ENCODE results near the gene MIER2.
"Not testable (repeated sequence)": the region's sequence is repeated elsewhere in the genome, so short reads cannot be mapped to it uniquely, and the experiment has no call there.

Gene MIER2, protein sequence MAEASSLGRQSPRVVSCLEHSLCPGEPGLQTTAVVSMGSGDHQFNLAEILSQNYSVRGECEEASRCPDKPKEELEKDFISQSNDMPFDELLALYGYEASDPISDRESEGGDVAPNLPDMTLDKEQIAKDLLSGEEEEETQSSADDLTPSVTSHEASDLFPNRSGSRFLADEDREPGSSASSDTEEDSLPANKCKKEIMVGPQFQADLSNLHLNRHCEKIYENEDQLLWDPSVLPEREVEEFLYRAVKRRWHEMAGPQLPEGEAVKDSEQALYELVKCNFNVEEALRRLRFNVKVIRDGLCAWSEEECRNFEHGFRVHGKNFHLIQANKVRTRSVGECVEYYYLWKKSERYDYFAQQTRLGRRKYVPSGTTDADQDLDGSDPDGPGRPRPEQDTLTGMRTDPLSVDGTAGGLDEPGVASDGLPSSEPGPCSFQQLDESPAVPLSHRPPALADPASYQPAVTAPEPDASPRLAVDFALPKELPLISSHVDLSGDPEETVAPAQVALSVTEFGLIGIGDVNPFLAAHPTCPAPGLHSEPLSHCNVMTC

DNA sequence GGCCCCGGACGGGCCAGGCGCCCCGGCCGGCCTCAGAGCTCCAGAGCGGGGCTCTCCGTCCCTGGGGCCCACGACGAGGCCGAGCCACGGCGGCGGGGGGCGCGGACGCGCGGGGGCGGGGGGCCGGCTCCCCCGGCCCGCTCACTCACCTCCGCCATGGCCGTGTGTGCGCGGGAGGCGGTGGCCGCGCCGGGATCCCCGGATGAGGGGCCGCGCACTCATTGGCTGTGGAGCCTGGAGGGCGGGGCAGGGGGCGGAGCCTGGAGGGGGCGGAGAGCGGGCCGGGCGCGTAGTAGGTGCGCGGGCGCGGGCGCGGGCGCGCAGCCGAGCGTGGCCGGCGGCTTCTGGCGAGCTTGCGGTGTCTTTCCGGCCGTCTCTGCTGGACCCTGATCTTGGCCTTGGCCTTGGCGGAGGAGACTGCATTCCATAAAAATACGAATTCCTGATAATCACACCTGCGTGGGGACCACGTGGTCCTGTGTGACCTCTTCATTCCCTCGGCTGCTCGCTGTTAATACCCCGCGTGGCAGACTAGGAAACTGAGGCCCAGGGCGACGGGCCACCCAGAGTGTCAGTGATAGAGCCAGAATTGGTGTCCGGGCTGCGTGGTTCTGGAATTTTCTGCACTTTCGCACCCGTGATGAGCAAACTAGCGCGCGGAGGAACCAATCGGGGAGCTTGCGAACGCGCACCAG lies at the start of gene MIER2:
Gene MIER2, minus strand, starts transcription at position 172 of the 695 bp plus-strand sequence. Its CDS starts 14 bp downstream, at position 158.
- H2AFZ ChIP-seq (ENCODE audit: low read length, unreplicated experiment) = peak within 1 kb of the TSS; percentile 75
- peak within 1 kb of the TSS; percentile 68 for H3K27ac ChIP-seq (ENCODE audit: low read depth, low read length)
- H3K27me3 ChIP-seq (ENCODE audit: insufficient read depth, low read length) = no peaks in the 10 kb centered on the region
- peaks cover 3% of the 10 kb centered on the region for H3K36me3 ChIP-seq (ENCODE audit: insufficient read depth, low read length)
- peaks cover 13% of the 10 kb centered on the region for H3K4me1 ChIP-seq (ENCODE audit: control insufficient read depth, insufficient read depth, low read length, unreplicated experiment)
- peaks cover 44% of the 10 kb centered on the region for H3K79me2 ChIP-seq (ENCODE audit: control insufficient read depth, insufficient read depth, low read length, unreplicated experiment)
- H3K4me3 ChIP-seq (ENCODE audit: low read depth, low read length) = peak within 1 kb of the TSS; percentile 87

GRCh38 chr19:393560-393959 lies 49.0 kb upstream of the MIER2 start:
- not testable (repeated sequence) for H3K36me3 ChIP-seq (ENCODE audit: insufficient read depth, low read length); H2AFZ ChIP-seq (ENCODE audit: low read length, unreplicated experiment); H3K27me3 ChIP-seq (ENCODE audit: insufficient read depth, low read length); H3K4me1 ChIP-seq (ENCODE audit: control insufficient read depth, insufficient read depth, low read length, unreplicated experiment); H3K79me2 ChIP-seq (ENCODE audit: control insufficient read depth, insufficient read depth, low read length, unreplicated experiment); H3K4me3 ChIP-seq (ENCODE audit: low read depth, low read length); H3K27ac ChIP-seq (ENCODE audit: low read depth, low read length)

- Histone ChIP-seq H3K27me3 (ENCODE audit: insufficient read depth, low read length) (no peaks in the 10 kb centered on the region), H3K4me3 (ENCODE audit: low read depth, low read length) (no peak overlapping the region), H3K79me2 (ENCODE audit: control insufficient read depth, insufficient read depth, low read length, unreplicated experiment) (no peaks in the 10 kb centered on the region), H3K36me3 (ENCODE audit: insufficient read depth, low read length) (no peaks in the 10 kb centered on the region), H3K4me1 (ENCODE audit: control insufficient read depth, insufficient read depth, low read length, unreplicated experiment) (no peaks in the 10 kb centered on the region), H2AFZ (ENCODE audit: low read length, unreplicated experiment) (no peak overlapping the region), H3K27ac (ENCODE audit: low read depth, low read length) (no peak overlapping the region)
Observed at GRCh38 chr19:392375-392970, 47.9 kb upstream of the MIER2 start.

DNA sequence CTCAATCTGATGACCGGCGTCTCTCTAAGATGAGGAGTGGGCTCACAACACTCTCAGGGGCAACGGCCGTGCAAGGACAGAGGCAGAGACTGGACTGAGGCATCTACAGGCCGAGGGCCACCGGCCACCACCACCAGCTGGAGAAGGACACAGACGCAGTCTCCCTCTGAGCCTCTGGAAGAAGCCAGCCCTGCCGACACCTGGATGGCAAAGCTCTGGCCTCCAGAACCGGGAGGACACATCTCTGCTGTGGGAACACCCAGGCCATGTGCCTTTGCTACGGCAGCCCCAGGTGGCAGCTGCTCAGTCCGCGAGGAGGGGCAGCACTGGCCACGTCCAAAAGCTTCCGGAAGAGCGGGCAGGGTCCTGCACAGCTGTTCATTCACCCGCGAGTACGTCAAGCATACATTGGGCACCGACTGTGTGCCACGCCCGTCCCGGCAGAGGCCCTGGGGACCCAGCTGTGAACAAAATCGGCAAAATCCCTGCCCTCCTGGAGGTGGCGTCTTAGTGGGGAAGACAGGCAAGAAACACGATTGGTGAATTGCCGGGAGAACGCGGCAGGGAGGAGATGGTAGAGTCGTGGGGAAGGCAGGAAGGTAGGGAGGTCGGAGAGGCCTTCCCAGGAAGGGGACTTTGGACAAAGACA lies 47.3 kb upstream of the MIER2 start:
- no peaks in the 10 kb centered on the region for H3K36me3 ChIP-seq (ENCODE audit: insufficient read depth, low read length)
- H3K4me3 ChIP-seq (ENCODE audit: low read depth, low read length) = no peak overlapping the region
- H3K27me3 ChIP-seq (ENCODE audit: insufficient read depth, low read length) = no peaks in the 10 kb centered on the region
- H3K27ac ChIP-seq (ENCODE audit: low read depth, low read length) = no peak overlapping the region
- H3K79me2 ChIP-seq (ENCODE audit: control insufficient read depth, insufficient read depth, low read length, unreplicated experiment) = no peaks in the 10 kb centered on the region
- no peaks in the 10 kb centered on the region for H3K4me1 ChIP-seq (ENCODE audit: control insufficient read depth, insufficient read depth, low read length, unreplicated experiment)
- no peak overlapping the region for H2AFZ ChIP-seq (ENCODE audit: low read length, unreplicated experiment)

DNA sequence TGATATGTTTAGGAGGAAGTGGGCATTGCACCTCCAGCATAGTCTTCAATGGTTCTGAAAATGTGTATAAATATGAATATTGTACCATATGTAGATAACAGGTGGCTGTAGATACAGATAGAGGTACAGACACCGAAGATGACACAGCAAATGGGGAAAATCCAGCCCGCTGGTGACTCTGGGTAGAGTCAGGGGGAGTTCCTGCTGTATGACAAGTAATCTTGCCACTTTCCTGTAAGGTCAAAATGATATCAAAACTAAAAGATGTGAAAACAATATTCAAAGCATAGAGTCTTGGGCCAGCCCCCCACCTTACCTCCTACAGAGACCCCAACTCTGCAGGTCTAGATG lies 46.6 kb upstream of the MIER2 start:
- H3K36me3 ChIP-seq (ENCODE audit: insufficient read depth, low read length) = no peaks in the 10 kb centered on the region
- no peaks in the 10 kb centered on the region for H3K4me1 ChIP-seq (ENCODE audit: control insufficient read depth, insufficient read depth, low read length, unreplicated experiment)
- H3K79me2 ChIP-seq (ENCODE audit: control insufficient read depth, insufficient read depth, low read length, unreplicated experiment) = no peaks in the 10 kb centered on the region
- no peak overlapping the region for H3K4me3 ChIP-seq (ENCODE audit: low read depth, low read length)
- no peak overlapping the region for H2AFZ ChIP-seq (ENCODE audit: low read length, unreplicated experiment)
- no peaks in the 10 kb centered on the region for H3K27me3 ChIP-seq (ENCODE audit: insufficient read depth, low read length)
- no peak overlapping the region for H3K27ac ChIP-seq (ENCODE audit: low read depth, low read length)

DNA sequence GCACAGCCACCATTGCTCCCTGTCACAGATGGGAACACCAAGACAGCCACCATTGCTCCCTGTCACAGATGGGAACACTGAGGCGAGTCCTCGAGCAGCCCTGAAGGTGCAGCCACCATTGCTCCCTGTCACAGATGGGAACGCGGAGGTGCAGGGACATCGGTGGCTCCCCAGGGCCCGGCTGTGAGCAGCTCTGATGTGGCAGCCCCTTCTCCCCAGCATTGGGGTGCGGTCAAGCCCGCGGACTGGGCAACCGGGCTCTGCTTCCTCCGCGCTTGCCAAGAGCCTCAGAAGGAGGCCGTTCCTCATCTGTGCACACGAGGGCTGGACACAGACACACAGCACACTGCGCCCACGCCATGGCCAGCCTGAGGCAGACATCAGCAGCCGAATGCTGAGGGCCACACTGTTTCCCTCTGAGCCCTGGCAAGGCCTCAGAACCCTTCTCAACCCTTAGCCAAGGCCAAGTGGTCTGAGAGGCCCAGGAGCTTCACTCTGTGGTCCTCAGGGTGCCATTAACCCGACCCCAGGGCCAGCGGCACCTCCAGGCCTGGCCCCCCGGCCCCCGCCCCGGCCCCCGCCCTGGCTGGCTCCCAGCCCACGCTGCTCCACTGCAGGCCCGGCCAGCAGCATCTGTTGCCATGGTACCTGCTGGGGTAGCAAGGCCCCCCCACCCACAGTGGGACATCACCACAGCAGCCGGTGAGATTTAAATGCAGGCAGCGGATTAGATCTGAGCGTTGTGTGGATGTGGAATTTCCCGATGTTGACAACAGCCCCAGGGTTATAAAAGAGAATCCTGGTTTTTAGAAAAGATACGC lies 46.0 kb upstream of the MIER2 start:
- H2AFZ ChIP-seq (ENCODE audit: low read length, unreplicated experiment) = no peak overlapping the region
- no peaks in the 10 kb centered on the region for H3K36me3 ChIP-seq (ENCODE audit: insufficient read depth, low read length)
- no peaks in the 10 kb centered on the region for H3K4me1 ChIP-seq (ENCODE audit: control insufficient read depth, insufficient read depth, low read length, unreplicated experiment)
- H3K27ac ChIP-seq (ENCODE audit: low read depth, low read length) = no peak overlapping the region
- H3K4me3 ChIP-seq (ENCODE audit: low read depth, low read length) = no peak overlapping the region
- no peaks in the 10 kb centered on the region for H3K79me2 ChIP-seq (ENCODE audit: control insufficient read depth, insufficient read depth, low read length, unreplicated experiment)
- H3K27me3 ChIP-seq (ENCODE audit: insufficient read depth, low read length) = no peaks in the 10 kb centered on the region

DNA sequence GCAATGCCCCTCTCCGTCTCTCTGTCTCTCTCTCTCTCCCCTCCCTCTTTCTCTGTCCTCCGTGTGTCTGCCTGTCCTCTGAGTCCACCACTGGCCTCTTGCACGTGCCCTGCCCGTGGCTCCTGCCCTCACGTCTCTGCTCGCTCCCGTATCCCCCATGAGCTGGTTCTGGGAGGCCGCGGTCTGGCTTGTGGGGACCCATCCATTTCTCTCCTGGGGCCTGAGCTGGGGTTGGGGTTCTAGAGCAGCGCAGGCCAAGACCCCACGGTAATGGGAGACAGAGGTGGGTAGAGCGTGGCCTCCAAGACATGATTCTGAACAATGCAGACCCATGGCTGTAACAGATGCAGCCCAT lies 45.3 kb upstream of the MIER2 start:
- Histone ChIP-seq H3K4me1 (ENCODE audit: control insufficient read depth, insufficient read depth, low read length, unreplicated experiment) (no peaks in the 10 kb centered on the region), H3K36me3 (ENCODE audit: insufficient read depth, low read length) (no peaks in the 10 kb centered on the region), H2AFZ (ENCODE audit: low read length, unreplicated experiment) (no peak overlapping the region), H3K27me3 (ENCODE audit: insufficient read depth, low read length) (no peaks in the 10 kb centered on the region), H3K79me2 (ENCODE audit: control insufficient read depth, insufficient read depth, low read length, unreplicated experiment) (no peaks in the 10 kb centered on the region), H3K27ac (ENCODE audit: low read depth, low read length) (no peak overlapping the region), H3K4me3 (ENCODE audit: low read depth, low read length) (no peak overlapping the region)

GRCh38 chr19:389255-389934 lies 44.8 kb upstream of the MIER2 start:
- no peaks in the 10 kb centered on the region for H3K79me2 ChIP-seq (ENCODE audit: control insufficient read depth, insufficient read depth, low read length, unreplicated experiment)
- H3K4me3 ChIP-seq (ENCODE audit: low read depth, low read length) = no peak overlapping the region
- no peak overlapping the region for H2AFZ ChIP-seq (ENCODE audit: low read length, unreplicated experiment)
- H3K4me1 ChIP-seq (ENCODE audit: control insufficient read depth, insufficient read depth, low read length, unreplicated experiment) = no peaks in the 10 kb centered on the region
- H3K27ac ChIP-seq (ENCODE audit: low read depth, low read length) = no peak overlapping the region
- no peaks in the 10 kb centered on the region for H3K36me3 ChIP-seq (ENCODE audit: insufficient read depth, low read length)
- H3K27me3 ChIP-seq (ENCODE audit: insufficient read depth, low read length) = no peaks in the 10 kb centered on the region

DNA sequence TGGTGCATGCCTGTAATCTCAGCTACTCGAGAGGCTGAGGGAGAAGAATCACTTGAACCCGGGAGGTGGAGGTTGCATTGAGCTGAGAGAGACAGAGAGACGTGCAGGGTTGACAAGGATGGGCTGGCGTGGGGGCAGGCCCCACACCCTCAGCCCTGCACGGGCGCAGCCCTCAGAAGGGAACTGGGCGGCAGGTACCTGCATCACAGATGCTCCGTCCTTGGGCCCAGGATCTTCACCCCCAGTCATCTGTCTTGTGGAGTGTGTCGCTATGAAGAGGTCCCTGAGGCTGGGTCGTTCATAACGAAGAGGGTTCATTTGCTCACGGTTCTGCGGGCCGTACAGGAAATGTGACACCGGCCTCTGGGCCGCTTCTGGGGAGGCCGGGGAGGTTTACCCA lies 44.1 kb upstream of the MIER2 start:
- Histone ChIP-seq H3K4me1 (ENCODE audit: control insufficient read depth, insufficient read depth, low read length, unreplicated experiment) (no peaks in the 10 kb centered on the region), H3K79me2 (ENCODE audit: control insufficient read depth, insufficient read depth, low read length, unreplicated experiment) (no peaks in the 10 kb centered on the region), H2AFZ (ENCODE audit: low read length, unreplicated experiment) (no peak overlapping the region), H3K27me3 (ENCODE audit: insufficient read depth, low read length) (no peaks in the 10 kb centered on the region), H3K4me3 (ENCODE audit: low read depth, low read length) (no peak overlapping the region), H3K36me3 (ENCODE audit: insufficient read depth, low read length) (no peaks in the 10 kb centered on the region), H3K27ac (ENCODE audit: low read depth, low read length) (no peak overlapping the region)

All from ACC112 (cell line).